Lower leg skin (tissue), 4 donors: ENCODE measurements around the gene PPP6C. TPM values are rescaled to one million over a fixed set of nuclear protein-coding genes. Genes with fewer than 3 reads are reported as not detected.
"Not testable (repeated sequence)": the region's sequence is repeated elsewhere in the genome, so short reads cannot be mapped to it uniquely, and the experiment has no call there.

ENCODE experiments used
- DNase-seq, 2 donors: peaks; one replicate each; pipeline ENCODE4 v3.0.0-alpha.2; 2019; ENCODE audit warnings: low spot score in 2 of 2
- H3K4me3 ChIP-seq: fragments of 200-600 bp; sonication (generic); 2 replicates; pipeline ENCODE4 v1.5.1; 2017; ENCODE audit warnings: mild to moderate bottlenecking, low read depth; ENCODE audit not compliant: poor library complexity, severe bottlenecking
- POLR2A ChIP-seq, 2 donors: fragments of 450-650 bp; IDR thresholded peaks; one replicate each; pipeline ENCODE4 v1.6.1; 2016 to 2017; ENCODE audit warnings: antibody characterized with exemption in 2 of 2, mild to moderate bottlenecking in 1 of 2, moderate library complexity in 1 of 2
- WGBS, 2 donors: methylation state at CpG; one replicate each; pipeline ENCODE4 v1.1.5; 2018; 5-methylcytosine and 5-hydroxymethylcytosine counted together
- intact Hi-C: fragments of 100-400 bp; cut with DNase I; formaldehyde crosslinking; loops from one replicate; pipeline ENCODE4 v1.15.0; 2023; ENCODE audit warnings: low total_unique reads
- total RNA-seq, 4 donors: library from RNA; depleted of rRNA; stranded (reverse); fragments of >200 nt; gene quantifications; one replicate each; pipeline ENCODE4 v1.1.0, GENCODE V29; 2016
- TF ChIP-seq, protein P1 (sequence below), 3 donors: fragments of 450-650 bp; IDR thresholded peaks; one replicate each; pipeline ENCODE4 v1.5.1; 2016; ENCODE audit warnings: antibody characterized with exemption in 3 of 3, mild to moderate bottlenecking in 3 of 3, moderate library complexity in 2 of 3

The PPP6C gene
- total RNA-seq, 4 donors from 2014 or later: 26.0 to 29.9 (median 29.5) TPM

DNA sequence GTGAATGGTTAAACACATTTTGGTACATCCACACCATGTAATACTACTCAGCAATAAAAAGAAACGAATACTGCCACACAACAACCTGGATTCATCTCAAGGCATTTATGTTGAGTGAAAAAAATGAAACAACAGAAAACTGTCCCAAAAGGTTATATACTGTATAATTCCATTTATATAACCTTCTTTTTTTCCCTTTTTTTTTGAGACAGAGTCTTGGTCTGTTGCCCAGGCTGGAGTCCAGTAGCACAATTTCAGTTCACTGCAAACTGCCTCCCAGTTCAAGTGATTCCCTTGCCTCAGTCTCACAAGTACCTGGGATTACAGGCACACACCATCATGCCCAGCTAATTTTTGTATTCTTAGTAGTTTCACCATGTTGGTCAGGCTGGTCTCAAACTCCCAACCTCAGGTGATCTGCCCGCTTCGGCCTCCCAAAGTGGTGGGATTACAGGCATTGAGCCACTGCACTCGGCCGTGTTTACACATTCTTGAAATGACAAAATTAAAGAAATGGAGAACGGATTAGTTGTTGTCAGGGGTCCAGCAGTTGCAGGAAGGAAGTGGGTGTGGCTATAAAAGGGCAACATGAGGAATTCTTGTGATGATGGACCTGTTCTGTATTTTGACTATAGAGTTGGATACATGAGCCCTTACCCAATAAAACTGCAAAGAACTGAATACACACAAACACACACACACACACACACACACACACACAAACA is 17.4 kb downstream of the PPP6C start:
- WGBS, 2 donors: 42 to 52% methylated on average over 6 of the region's 6 CpGs
- peak in 1 of 2 donors; percentile 84 for DNase-seq
- intact Hi-C loops: no loop called here
- TF ChIP-seq, protein P1, sequence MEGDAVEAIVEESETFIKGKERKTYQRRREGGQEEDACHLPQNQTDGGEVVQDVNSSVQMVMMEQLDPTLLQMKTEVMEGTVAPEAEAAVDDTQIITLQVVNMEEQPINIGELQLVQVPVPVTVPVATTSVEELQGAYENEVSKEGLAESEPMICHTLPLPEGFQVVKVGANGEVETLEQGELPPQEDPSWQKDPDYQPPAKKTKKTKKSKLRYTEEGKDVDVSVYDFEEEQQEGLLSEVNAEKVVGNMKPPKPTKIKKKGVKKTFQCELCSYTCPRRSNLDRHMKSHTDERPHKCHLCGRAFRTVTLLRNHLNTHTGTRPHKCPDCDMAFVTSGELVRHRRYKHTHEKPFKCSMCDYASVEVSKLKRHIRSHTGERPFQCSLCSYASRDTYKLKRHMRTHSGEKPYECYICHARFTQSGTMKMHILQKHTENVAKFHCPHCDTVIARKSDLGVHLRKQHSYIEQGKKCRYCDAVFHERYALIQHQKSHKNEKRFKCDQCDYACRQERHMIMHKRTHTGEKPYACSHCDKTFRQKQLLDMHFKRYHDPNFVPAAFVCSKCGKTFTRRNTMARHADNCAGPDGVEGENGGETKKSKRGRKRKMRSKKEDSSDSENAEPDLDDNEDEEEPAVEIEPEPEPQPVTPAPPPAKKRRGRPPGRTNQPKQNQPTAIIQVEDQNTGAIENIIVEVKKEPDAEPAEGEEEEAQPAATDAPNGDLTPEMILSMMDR (IDR thresholded peaks at IDR 0.05): no peak
- TF ChIP-seq POLR2A (IDR thresholded peaks at IDR 0.05): no peak
- H3K4me3 ChIP-seq: no peak overlapping the region

DNA sequence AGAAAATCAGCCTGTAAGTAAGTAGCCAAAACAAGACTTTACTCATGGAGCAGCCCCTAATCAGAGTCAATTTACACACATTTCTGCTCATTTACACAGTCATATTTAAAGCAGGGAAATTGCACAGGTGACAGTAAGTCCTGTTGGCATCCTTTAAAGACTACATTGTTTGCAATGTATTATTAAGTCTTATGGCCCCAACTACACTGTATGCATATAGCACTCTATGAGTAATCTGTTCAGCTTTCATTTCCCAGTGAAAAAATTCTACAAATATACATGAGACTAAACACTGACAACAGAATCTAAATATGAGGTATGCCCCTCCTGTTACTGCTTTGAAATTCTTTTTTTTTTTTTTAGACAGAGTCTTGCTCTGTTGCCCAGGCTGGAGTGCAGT is 19.7 kb downstream of the PPP6C start:
- DNase-seq: no peak
- intact Hi-C loops: no loop called here
- H3K4me3 ChIP-seq: no peak overlapping the region
- TF ChIP-seq POLR2A (IDR thresholded peaks at IDR 0.05): no peak
- TF ChIP-seq, protein P1 (IDR thresholded peaks at IDR 0.05): no peak

DNA sequence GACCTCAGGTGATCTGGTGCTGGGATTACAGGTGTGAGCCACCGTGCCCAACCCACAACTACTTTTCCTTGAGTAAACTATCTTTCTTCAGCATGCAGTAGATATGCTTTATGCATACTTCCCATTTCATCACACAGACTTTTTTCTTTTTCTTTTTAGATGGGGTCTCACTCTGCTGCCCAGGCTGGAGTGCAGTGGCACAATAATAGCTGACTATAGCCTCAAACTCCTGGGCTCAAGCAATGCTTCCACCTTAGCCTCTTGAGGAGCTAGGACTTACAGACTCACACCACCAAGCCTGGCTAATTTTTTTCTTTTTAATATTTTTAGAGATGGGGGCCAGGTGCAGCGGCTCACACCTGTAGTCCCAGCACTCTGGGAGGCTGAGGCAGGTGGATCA is 22.8 kb downstream of the PPP6C start:
- no peak overlapping the region for H3K4me3 ChIP-seq
- WGBS, 2 donors: 44 to 93% methylated on average over 2 of the region's 2 CpGs
- intact Hi-C loops: no loop called here
- no peak for TF ChIP-seq POLR2A (IDR thresholded peaks at IDR 0.05)
- TF ChIP-seq, protein P1 (IDR thresholded peaks at IDR 0.05): no peak
- DNase-seq: no peak

DNA sequence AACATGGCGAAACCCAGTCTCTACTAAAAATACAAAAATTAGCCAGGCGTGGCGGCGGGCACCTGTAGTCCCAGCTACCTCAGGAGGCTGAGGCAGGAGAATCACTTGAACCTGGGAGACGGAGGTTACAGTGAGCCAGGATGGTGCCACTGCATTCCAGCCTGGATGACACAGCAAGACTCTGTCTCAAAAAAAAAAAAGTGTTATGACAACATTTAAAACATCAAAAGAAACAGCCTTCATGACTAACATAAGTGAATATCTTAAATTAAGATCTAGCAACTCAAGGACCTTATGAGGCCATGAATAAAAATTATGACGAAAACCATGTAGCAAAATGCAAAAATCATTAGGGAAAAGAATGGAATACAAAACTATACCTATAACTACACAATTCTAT is 26.7 kb downstream of the PPP6C start:
- 92 to 97% methylated on average over 6 of the region's 6 CpGs for WGBS, 2 donors
- H3K4me3 ChIP-seq, intact Hi-C loops, DNase-seq: not testable (repeated sequence)

DNA sequence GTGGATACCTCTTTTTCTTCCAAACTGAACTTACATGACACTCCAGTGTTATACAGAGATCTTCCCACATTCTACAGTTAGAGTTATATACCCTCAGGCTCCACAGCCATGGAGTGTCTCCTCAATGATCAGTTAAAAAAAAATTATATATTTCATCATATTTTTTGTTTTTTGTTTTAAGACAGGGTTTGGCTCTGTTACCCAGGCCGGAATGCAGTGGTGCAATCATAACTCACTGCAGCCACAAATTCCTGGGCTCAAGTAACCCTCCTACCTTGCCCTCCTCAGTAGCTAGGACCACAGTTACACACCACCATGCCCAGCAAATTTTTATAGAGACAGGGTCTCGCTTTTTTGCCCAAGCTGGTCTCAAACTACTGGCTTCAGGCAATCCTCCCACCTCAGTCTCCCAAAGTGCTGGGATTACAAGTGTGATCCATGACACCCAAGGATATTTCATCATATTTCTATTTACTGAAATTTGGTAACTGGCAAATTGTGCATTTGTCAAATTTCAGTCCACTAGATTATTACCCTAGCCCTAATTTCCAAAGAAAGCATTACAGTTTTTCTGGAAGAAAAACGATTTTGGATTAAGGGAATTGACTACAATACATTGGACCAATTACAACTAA is 28.2 kb downstream of the PPP6C start:
- no peak overlapping the region for H3K4me3 ChIP-seq
- WGBS, 2 donors: 63 to 64% methylated on average over 3 of the region's 3 CpGs
- TF ChIP-seq, protein P1 (IDR thresholded peaks at IDR 0.05): no peak
- no peak for TF ChIP-seq POLR2A (IDR thresholded peaks at IDR 0.05)
- peak in 1 of 2 donors; percentile 19 for DNase-seq
- intact Hi-C loops: no loop called here

DNA sequence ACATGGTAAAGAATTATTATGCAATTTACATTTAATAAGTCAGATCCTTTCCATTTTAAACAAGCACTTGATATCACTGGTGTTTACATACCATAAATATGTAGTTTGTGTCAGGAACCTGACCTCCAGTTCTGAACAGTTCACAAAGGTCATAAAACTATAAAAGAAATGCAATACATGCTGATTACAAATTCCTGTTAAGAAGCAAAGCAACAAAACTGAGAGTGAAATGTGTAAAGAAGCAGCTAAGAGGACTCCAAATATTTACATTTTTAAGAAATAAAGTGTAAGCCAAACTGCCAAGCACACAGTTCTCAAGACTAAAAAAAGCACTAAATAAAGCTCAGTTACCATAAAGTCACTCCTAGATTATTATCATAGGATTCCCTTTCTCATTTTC is 28.9 kb downstream of the PPP6C start:
- TF ChIP-seq POLR2A (IDR thresholded peaks at IDR 0.05): no peak
- TF ChIP-seq, protein P1 (IDR thresholded peaks at IDR 0.05): no peak
- no peak for DNase-seq
- intact Hi-C loops: no loop called here
- H3K4me3 ChIP-seq: no peak overlapping the region
